ENCODE results near the gene APRT. TPM values are rescaled to one million over a fixed set of nuclear protein-coding genes. Genes with fewer than 3 reads are reported as not detected.

The APRT gene
- total RNA-seq, 2 experiments from 2014 or later, result 270 to 272 TPM

- Mint-ChIP-seq H3K4me3 (no peak overlapping the region), H3K4me1 (ENCODE audit: low read depth) (peaks cover 4% of the 10 kb centered on the region), H3K36me3 (no peaks in the 10 kb centered on the region), H3K9me3 (no peaks in the 10 kb centered on the region), H3K27me3 (no peaks in the 10 kb centered on the region), H3K27ac (no peak overlapping the region)
- ChIA-PET CTCF (interaction anchor here (1.5 to 2.0 kb wide), 2 partner anchors 41 to 350 kb away, joined by 4 to 14 read pairs; partner anchors contain the start of genes GALNS and TRAPPC2L), POLR2A (no interaction called here)
- intact Hi-C loops (cut with micrococcal nuclease), result loop anchor here (2.0 to 10.0 kb wide), 2 partner anchors 278 to 350 kb away; partner anchors contain the start of gene ACSF3
- no peak for DNase-seq
These were observed 5.2 kb upstream of the APRT start for GRCh38 chr16:88816736-88817535.

GRCh38 chr16:88815901-88816589 is 4.3 kb upstream of the APRT start:
- Mint-ChIP-seq H3K27me3 (no peaks in the 10 kb centered on the region), H3K4me3 (no peak overlapping the region), H3K9me3 (no peaks in the 10 kb centered on the region), H3K36me3 (no peaks in the 10 kb centered on the region), H3K27ac (no peak overlapping the region), H3K4me1 (ENCODE audit: low read depth) (peaks cover 4% of the 10 kb centered on the region)
- POLR2A ChIA-PET, result no interaction called here
- DNase-seq, result peak; percentile 70
- CTCF ChIA-PET, result interaction anchor here (0.8 to 2.0 kb wide), 6 partner anchors 16 to 352 kb away, joined by 3 to 14 read pairs (median 3); partner anchors contain the start of genes GALNS and TRAPPC2L
- intact Hi-C loops (cut with micrococcal nuclease), result loop anchor here (2.0 to 10.0 kb wide), 2 partner anchors 279 to 351 kb away; partner anchors contain the start of gene ACSF3

GRCh38 chr16:88815227-88815626 is 3.5 kb upstream of the APRT start:
- H3K27ac Mint-ChIP-seq, result no peak overlapping the region
- no peak for DNase-seq
- peaks cover 6% of the 10 kb centered on the region for H3K4me1 Mint-ChIP-seq (ENCODE audit: low read depth)
- ChIA-PET POLR2A (no interaction called here), CTCF (interaction anchor here (0.8 to 2.0 kb wide), 9 partner anchors 15 to 353 kb away, joined by 3 to 14 read pairs (median 3); partner anchors contain the start of genes GALNS and TRAPPC2L)
- no peak overlapping the region for H3K4me3 Mint-ChIP-seq
- intact Hi-C loops (cut with micrococcal nuclease), result loop anchor here (10.0 kb wide), 1 partner anchor 280 kb away; the partner anchor contains the start of gene ACSF3
- H3K27me3 Mint-ChIP-seq, result no peaks in the 10 kb centered on the region
- no peaks in the 10 kb centered on the region for H3K9me3 Mint-ChIP-seq
- peaks cover 8% of the 10 kb centered on the region for H3K36me3 Mint-ChIP-seq

- ChIA-PET POLR2A (no interaction called here), CTCF (interaction anchor here (1.3 to 5.2 kb wide), 4 partner anchors 33 to 402 kb away, joined by 3 to 39 read pairs (median 8); partner anchors contain the start of genes GALNS and TRAPPC2L)
- H3K4me1 Mint-ChIP-seq (ENCODE audit: low read depth), result peaks cover 16% of the 10 kb centered on the region
- DNase-seq, result no peak
- H3K9me3 Mint-ChIP-seq, result no peaks in the 10 kb centered on the region
- no peak overlapping the region for H3K27ac Mint-ChIP-seq
- no peaks in the 10 kb centered on the region for H3K27me3 Mint-ChIP-seq
- no peak overlapping the region for H3K4me3 Mint-ChIP-seq
- intact Hi-C loops (cut with micrococcal nuclease), result loop anchor here (10.0 kb wide), 1 partner anchor 281 kb away; the partner anchor contains the start of gene ACSF3
- H3K36me3 Mint-ChIP-seq, result peaks cover 17% of the 10 kb centered on the region
These were observed 2.4 kb upstream of the APRT start for GRCh38 chr16:88814144-88814502.

GRCh38 chr16:88813269-88814143 is 1.8 kb upstream of the APRT start:
- Mint-ChIP-seq H3K4me3 (no peak overlapping the region), H3K27me3 (no peaks in the 10 kb centered on the region), H3K9me3 (no peaks in the 10 kb centered on the region), H3K4me1 (ENCODE audit: low read depth) (peaks cover 19% of the 10 kb centered on the region), H3K36me3 (peaks cover 20% of the 10 kb centered on the region), H3K27ac (peak overlapping the region; percentile 5)
- CTCF ChIA-PET, result interaction anchor here (1.1 to 5.2 kb wide), 10 partner anchors 10 to 433 kb away, joined by 3 to 39 read pairs (median 4); partner anchors contain the start of genes CDT1, GALNS and TRAPPC2L
- DNase-seq, result no peak
- intact Hi-C loops (cut with micrococcal nuclease), result loop anchor here (10.0 kb wide), 1 partner anchor 281 kb away; the partner anchor contains the start of gene ACSF3
- POLR2A ChIA-PET, result interaction anchor here (4.8 to 6.9 kb wide), 2 partner anchors 31 to 111 kb away, joined by 28 to 81 read pairs; partner anchors contain the start of gene PIEZO1

GRCh38 chr16:88812513-88813268 is 963 bp upstream of the APRT start:
- ChIA-PET CTCF (interaction anchor here (0.8 to 5.2 kb wide), 21 partner anchors 10 to 434 kb away, joined by 3 to 39 read pairs (median 4); partner anchors contain the start of genes CDH15, CDT1, GALNS and PIEZO1), POLR2A (interaction anchor here (0.6 to 6.9 kb wide), 10 partner anchors 10 to 281 kb away, joined by 3 to 81 read pairs (median 4); partner anchors contain the start of genes ACSF3, CDT1, GALNS and PIEZO1)
- peaks cover 27% of the 10 kb centered on the region for H3K4me1 Mint-ChIP-seq (ENCODE audit: low read depth)
- peak overlapping the region; percentile 82 for H3K4me3 Mint-ChIP-seq
- peak overlapping the region; percentile 94 for H3K27ac Mint-ChIP-seq
- H3K9me3 Mint-ChIP-seq, result no peaks in the 10 kb centered on the region
- no peaks in the 10 kb centered on the region for H3K27me3 Mint-ChIP-seq
- DNase-seq, result peak; percentile 63
- peaks cover 28% of the 10 kb centered on the region for H3K36me3 Mint-ChIP-seq
- intact Hi-C loops (cut with micrococcal nuclease), result loop anchor here (1.0 to 10.0 kb wide), 4 partner anchors 9 to 404 kb away; partner anchors contain the start of genes ACSF3, CDT1 and TRAPPC2L

- POLR2A ChIA-PET, result interaction anchor here (0.6 to 6.9 kb wide), 12 partner anchors 8 to 405 kb away, joined by 3 to 81 read pairs (median 4); partner anchors contain the start of genes CDT1, GALNS, PIEZO1 and TRAPPC2L
- no peaks in the 10 kb centered on the region for H3K27me3 Mint-ChIP-seq
- intact Hi-C loops (cut with micrococcal nuclease), result loop anchor here (2.0 to 10.0 kb wide), 2 partner anchors 28 to 284 kb away; partner anchors contain the start of gene ACSF3
These were observed 588 bp downstream of the APRT start for GRCh38 chr16:88810912-88811768.

GRCh38 chr16:88810166-88810911 is 1.4 kb downstream of the APRT start:
- ChIA-PET POLR2A (interaction anchor here (1.0 to 6.9 kb wide), 8 partner anchors 7 to 406 kb away, joined by 3 to 81 read pairs (median 10); partner anchors contain the start of genes GALNS, PIEZO1 and TRAPPC2L), CTCF (interaction anchor here (0.6 to 5.2 kb wide), 10 partner anchors 7 to 1100 kb away, joined by 3 to 39 read pairs (median 4); partner anchors contain the start of genes CDT1, GALNS and TRAPPC2L)
- intact Hi-C loops (cut with micrococcal nuclease), result loop anchor here (2.0 to 10.0 kb wide), 2 partner anchors 28 to 284 kb away; partner anchors contain the start of gene ACSF3

More at GRCh38 chr16:88810912-88811768, 588 bp downstream of the APRT start:
- peak; percentile 70 for DNase-seq
- Mint-ChIP-seq H3K9me3 (no peaks in the 10 kb centered on the region), H3K4me3 (peak overlapping the region; percentile 95), H3K36me3 (peaks cover 41% of the 10 kb centered on the region), H3K4me1 (ENCODE audit: low read depth) (peaks cover 27% of the 10 kb centered on the region), H3K27ac (peak overlapping the region; percentile 89)
- CTCF ChIA-PET, result interaction anchor here (0.6 to 5.2 kb wide), 18 partner anchors 8 to 406 kb away, joined by 3 to 39 read pairs (median 4); partner anchors contain the start of genes CDT1, GALNS, TRAPPC2L and ZNF778

More at GRCh38 chr16:88810166-88810911, 1.4 kb downstream of the APRT start:
- Mint-ChIP-seq H3K4me1 (ENCODE audit: low read depth) (peaks cover 30% of the 10 kb centered on the region), H3K36me3 (peaks cover 48% of the 10 kb centered on the region), H3K4me3 (peak overlapping the region; percentile 95), H3K27me3 (no peaks in the 10 kb centered on the region), H3K27ac (peak overlapping the region; percentile 89), H3K9me3 (no peaks in the 10 kb centered on the region)
- peak; percentile 72 for DNase-seq
